GM12874 (cell line): ENCODE data around the gene NLRP4.

Experiments used
- TF ChIP-seq, protein P1 (sequence below): IDR thresholded peaks from 2 replicates; pipeline ENCODE4 v1.5.1; 2011; ENCODE audit warnings: low read depth, mild to moderate bottlenecking, control low read depth, low read length, moderate library complexity; ENCODE audit not compliant: insufficient read depth

NLRP4 gene

DNA sequence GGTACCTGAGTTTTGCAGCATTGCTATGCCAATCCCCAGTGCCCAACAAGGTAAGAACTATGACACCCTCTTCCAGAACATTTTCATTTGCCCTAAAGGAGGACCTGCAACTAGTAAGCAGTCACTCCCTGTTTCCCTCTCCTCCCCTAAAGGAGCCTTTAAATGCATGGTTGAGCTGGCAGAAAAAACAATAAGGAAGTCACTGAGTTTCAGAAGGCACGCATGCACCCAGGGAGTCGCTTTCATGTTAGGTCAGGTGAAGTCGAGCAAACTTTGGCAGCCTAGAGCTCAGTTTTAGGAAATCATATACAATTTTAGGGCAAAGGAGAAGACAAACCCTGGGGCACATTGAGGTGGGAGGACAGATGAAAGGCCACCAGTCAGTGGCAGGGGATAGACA lies 16.3 kb upstream of the NLRP4 start:
- TF ChIP-seq, protein P1, sequence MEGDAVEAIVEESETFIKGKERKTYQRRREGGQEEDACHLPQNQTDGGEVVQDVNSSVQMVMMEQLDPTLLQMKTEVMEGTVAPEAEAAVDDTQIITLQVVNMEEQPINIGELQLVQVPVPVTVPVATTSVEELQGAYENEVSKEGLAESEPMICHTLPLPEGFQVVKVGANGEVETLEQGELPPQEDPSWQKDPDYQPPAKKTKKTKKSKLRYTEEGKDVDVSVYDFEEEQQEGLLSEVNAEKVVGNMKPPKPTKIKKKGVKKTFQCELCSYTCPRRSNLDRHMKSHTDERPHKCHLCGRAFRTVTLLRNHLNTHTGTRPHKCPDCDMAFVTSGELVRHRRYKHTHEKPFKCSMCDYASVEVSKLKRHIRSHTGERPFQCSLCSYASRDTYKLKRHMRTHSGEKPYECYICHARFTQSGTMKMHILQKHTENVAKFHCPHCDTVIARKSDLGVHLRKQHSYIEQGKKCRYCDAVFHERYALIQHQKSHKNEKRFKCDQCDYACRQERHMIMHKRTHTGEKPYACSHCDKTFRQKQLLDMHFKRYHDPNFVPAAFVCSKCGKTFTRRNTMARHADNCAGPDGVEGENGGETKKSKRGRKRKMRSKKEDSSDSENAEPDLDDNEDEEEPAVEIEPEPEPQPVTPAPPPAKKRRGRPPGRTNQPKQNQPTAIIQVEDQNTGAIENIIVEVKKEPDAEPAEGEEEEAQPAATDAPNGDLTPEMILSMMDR: no peak

DNA sequence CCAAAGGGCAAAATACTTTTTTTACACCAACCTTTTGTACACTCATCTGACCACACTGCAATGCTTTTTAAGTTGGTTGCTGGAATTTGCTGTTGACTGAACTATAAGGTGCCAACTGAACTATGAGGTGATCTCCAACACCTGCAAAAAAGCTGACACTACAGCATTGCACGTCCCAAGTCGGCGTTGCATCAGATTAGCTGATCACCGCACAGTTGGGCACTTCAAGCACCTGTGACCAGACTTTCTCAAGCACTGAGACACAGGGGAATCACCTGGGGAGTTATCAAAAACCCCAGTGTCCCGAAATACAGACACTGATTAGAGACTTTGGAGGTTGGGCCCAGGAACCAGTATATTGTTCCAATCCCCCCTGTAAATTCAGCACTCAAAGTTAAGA lies 5.7 kb upstream of the NLRP4 start:
- TF ChIP-seq, protein P1: no peak

GRCh38 chr19:55831846-55832245 lies 4.5 kb upstream of the NLRP4 start, which contains the start of gene NLRP11:
Gene NLRP11, minus strand, starts transcription at chr19:55831999. Its CDS starts 13,825 bp downstream, at chr19:55818174.
- TF ChIP-seq, protein P1: no peak

GRCh38 chr19:55832676-55833075 lies 3.7 kb upstream of the NLRP4 start:
- TF ChIP-seq, protein P1: no peak

- TF ChIP-seq, protein P1: no peak
Observed at GRCh38 chr19:55838251-55838650, 1.9 kb downstream of the NLRP4 start.

- TF ChIP-seq, protein P1: no peak
Observed at GRCh38 chr19:55838906-55839305, 2.6 kb downstream of the NLRP4 start.

GRCh38 chr19:55855160-55855559 lies 18.8 kb downstream of the NLRP4 start:
- TF ChIP-seq, protein P1: no peak
